K562 (cell line): ENCODE measurements around the gene NHSL2. TPM values are rescaled to one million over a fixed set of nuclear protein-coding genes. Genes with fewer than 3 reads are reported as not detected.

Experiments used
- ATAC-seq: fragments of 200-7000 bp; cut with Tn5 transposase; 3 replicates; pipeline ENCODE4 v1.9.1; 2020; ENCODE audit warnings: moderate library complexity
- BruUV-seq: library from RNA; stranded (reverse); fragments of 400-500 nt; replicated peaks from 2 replicates; lab custom pipeline; 2021; lab: Mats Ljungman, UMichigan
- CTCF ChIA-PET: fragments of 300-600 bp; formaldehyde crosslinking; extraction: SDS; loops from one replicate; lab custom pipeline; 2021; ENCODE audit warnings: low intra/inter-chr PET ratio; lab: Yijun Ruan, JAX
- POLR2A ChIA-PET: fragments of 300-600, 350-650 bp; sonication (Branson Sonifier 250); formaldehyde crosslinking; extraction: SDS; loops from one replicate; lab custom pipeline; 2021; ENCODE audit warnings: antibody characterized with exemption, inconsistent platforms; lab: Yijun Ruan, JAX
- DNase-seq, 4 experiments: peaks; one replicate each; pipeline versions ENCODE4 v3.0.0 to v3.0.0-alpha.2; 2011 to 2018; ENCODE audit warnings: low spot score in 3 of 4, mixed read lengths in 3 of 4; ENCODE audit errors: extremely low read depth in 1 of 4
- FAIRE-seq: peaks from 2 replicates; lab custom pipeline; 2011; peaks lifted over from hg19 to GRCh38; lab: Jason Lieb, UNC
- H2AFZ ChIP-seq: 2 replicates; pipeline ENCODE4 v1.6.0; 2011; ENCODE audit warnings: low read depth, low read length, control low read depth, inconsistent platforms
- H3K27ac ChIP-seq: fragments of 200-600 bp; 3 replicates; pipeline ENCODE4 v1.8.0; 2011; ENCODE audit warnings: low read depth, mild to moderate bottlenecking, control low read depth, inconsistent platforms, low read length, moderate library complexity, mixed read lengths; ENCODE audit errors: extremely low read depth
- H3K27me3 ChIP-seq, 2 experiments: fragments of 300-600 bp in 1 of 2; 2 replicates in 1 of 2; 3 replicates in 1 of 2; pipeline versions ENCODE4 v1.6.0 to v1.8.0; 2011; ENCODE audit warnings: inconsistent platforms in 2 of 2, low read length in 2 of 2, mild to moderate bottlenecking in 1 of 2, mixed read lengths in 1 of 2, moderate library complexity in 1 of 2; ENCODE audit not compliant: control insufficient read depth in 2 of 2, insufficient read depth in 2 of 2
- H3K36me3 ChIP-seq: fragments of 300-600 bp; 3 replicates; pipeline ENCODE4 v1.8.0; 2011; ENCODE audit warnings: mild to moderate bottlenecking, low read length, inconsistent platforms; ENCODE audit not compliant: control insufficient read depth, insufficient read depth
- H3K4me1 ChIP-seq, 2 experiments: fragments of 200-600 bp in 1 of 2; replicated peaks in 1 of 2; 2 replicates in 1 of 2; 3 replicates in 1 of 2; pipeline versions ENCODE4 v1.5.1 to v1.8.0; 2011; ENCODE audit warnings: inconsistent platforms in 2 of 2, low read length in 2 of 2, mild to moderate bottlenecking in 1 of 2, mixed read lengths in 1 of 2, moderate library complexity in 1 of 2; ENCODE audit not compliant: control insufficient read depth in 2 of 2, insufficient read depth in 2 of 2
- H3K4me2 ChIP-seq: 2 replicates; pipeline ENCODE4 v1.6.1; 2011; ENCODE audit warnings: low read length, control low read depth, inconsistent platforms, mixed read lengths; ENCODE audit not compliant: insufficient read depth
- H3K4me3 ChIP-seq: fragments of 200-600 bp; sonication (generic), shearing (Covaris generic); 2 replicates; pipeline ENCODE4 v1.5.1; 2016; ENCODE audit warnings: control low read depth, inconsistent platforms
- H3K79me2 ChIP-seq: fragments of 200-600 bp; 3 replicates; pipeline ENCODE4 v1.8.0; 2011; ENCODE audit warnings: low read length, inconsistent platforms; ENCODE audit not compliant: control insufficient read depth, insufficient read depth
- H3K9ac ChIP-seq, 2 experiments: 2 replicates each; pipeline versions ENCODE4 v1.6.0 to v1.6.1; 2011; ENCODE audit warnings: low read depth in 2 of 2, low read length in 2 of 2, control low read depth in 1 of 2, inconsistent platforms in 1 of 2, mild to moderate bottlenecking in 1 of 2, mixed read lengths in 1 of 2; ENCODE audit not compliant: insufficient read depth in 1 of 2
- H3K9me1 ChIP-seq: one replicate; pipeline ENCODE4 v1.6.0; 2011; ENCODE audit warnings: inconsistent platforms, mild to moderate bottlenecking, low read length, moderate library complexity; ENCODE audit not compliant: control insufficient read depth, insufficient read depth
- H3K9me3 ChIP-seq: replicated peaks from 2 replicates; pipeline ENCODE4 v1.5.1; 2011; ENCODE audit warnings: low read depth, low read length, inconsistent platforms; ENCODE audit not compliant: control insufficient read depth, insufficient read depth
- H4K20me1 ChIP-seq: replicated peaks from 2 replicates; pipeline ENCODE4 v1.6.1; 2011; ENCODE audit warnings: low read length, inconsistent platforms, mixed read lengths; ENCODE audit not compliant: control insufficient read depth, insufficient read depth
- NCOR1 ChIP-seq: fragments of 450-650 bp; IDR thresholded peaks from 2 replicates; pipeline ENCODE4 v1.6.1; 2016; ENCODE audit warnings: mild to moderate bottlenecking, moderate library complexity
- ZC3H8 ChIP-seq: fragments of 450-650 bp; IDR thresholded peaks from 2 replicates; pipeline ENCODE4 v1.6.1; 2017
- WGBS: fragments of 100-300 bp; shearing (Covaris generic); methylation state at CpG from one replicate; pipeline ENCODE4 v1.1.6; 2016; ENCODE audit warnings: low coverage, mixed read lengths; ENCODE audit not compliant: insufficient coverage; ENCODE audit errors: missing lambda C conversion rate; 5-methylcytosine and 5-hydroxymethylcytosine counted together
- in situ Hi-C: fragments of 300-500 bp; cut with MboI; formaldehyde crosslinking; loops from 4 replicates; pipeline ENCODE4 v1.15.0; 2018; ENCODE audit warnings: inconsistent platforms, mixed read lengths
- intact Hi-C: fragments of 100-400 bp; cut with micrococcal nuclease; formaldehyde crosslinking; loops from 2 replicates; pipeline ENCODE4 v1.14.2; 2022
- polyA plus RNA-seq, 8 experiments: library from polyadenylated mRNA; depleted of rRNA in 4 of 8; stranded (reverse) in 5 of 8; unstranded in 3 of 8; fragments of >200 nt; fragmentation: Nextera tagmentation in 2 of 8; fragmentation: Illumina TruSeq in 1 of 8; extraction: Ambion mirVana in 2 of 8; extraction: Trizol in 1 of 8; gene quantifications; 2 replicates each; pipeline versions ENCODE4 v1.2.1 to v1.2.3, GENCODE V29; 2011 to 2014; ENCODE audit warnings: inconsistent platforms in 1 of 8, missing spikeins in 1 of 8
- total RNA-seq, 7 experiments: library from RNA; depleted of rRNA in 6 of 7; stranded (reverse); fragments of >200 nt in 6 of 7; fragmentation: Illumina TruSeq in 2 of 7; extraction: Trizol in 2 of 7; gene quantifications; 2 replicates each; pipeline versions ENCODE4 v1.2.1 to v1.2.3, GENCODE V29; 2011 to 2021; ENCODE audit warnings: low replicate concordance in 1 of 7
- TF ChIP-seq, protein P1 (sequence below): IDR thresholded peaks from 2 replicates; pipeline ENCODE4 v1.6.1; 2016; ENCODE audit warnings: missing genetic modification characterization, missing compliant biosample characterization
- TF ChIP-seq, protein P2 (sequence below): fragments of 450-650 bp; IDR thresholded peaks from 2 replicates; pipeline ENCODE4 v1.6.1; 2017; ENCODE audit warnings: mild to moderate bottlenecking, moderate library complexity

The NHSL2 gene
- total and polyA plus RNA-seq, 9 of the 15 experiments (the other 6 are each of a cell fraction or from before 2014, with no cell fraction given) = 0.02 TPM; not detected in 8

DNA sequence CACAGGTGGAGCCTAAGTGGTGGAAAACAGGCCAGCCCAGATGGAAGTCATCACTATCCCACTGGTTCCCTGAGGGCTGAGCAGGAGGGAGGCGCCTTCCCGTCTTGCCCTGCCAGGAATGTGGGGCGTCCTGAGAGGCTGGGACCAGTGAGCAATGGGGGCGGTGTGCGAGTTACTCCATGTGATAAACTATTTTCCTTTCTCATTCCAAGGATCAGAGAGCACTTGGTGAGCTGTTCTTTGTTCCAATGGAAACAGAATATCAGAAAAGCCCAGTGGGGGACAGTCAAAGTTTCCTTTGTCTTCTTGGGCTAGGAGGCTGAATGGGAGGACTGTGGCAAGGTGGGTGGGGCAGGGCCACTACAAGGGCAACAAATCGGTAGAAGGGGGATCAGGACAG lies 86.2 kb downstream of the NHSL2 start (continued):
- TF ChIP-seq, protein P1, sequence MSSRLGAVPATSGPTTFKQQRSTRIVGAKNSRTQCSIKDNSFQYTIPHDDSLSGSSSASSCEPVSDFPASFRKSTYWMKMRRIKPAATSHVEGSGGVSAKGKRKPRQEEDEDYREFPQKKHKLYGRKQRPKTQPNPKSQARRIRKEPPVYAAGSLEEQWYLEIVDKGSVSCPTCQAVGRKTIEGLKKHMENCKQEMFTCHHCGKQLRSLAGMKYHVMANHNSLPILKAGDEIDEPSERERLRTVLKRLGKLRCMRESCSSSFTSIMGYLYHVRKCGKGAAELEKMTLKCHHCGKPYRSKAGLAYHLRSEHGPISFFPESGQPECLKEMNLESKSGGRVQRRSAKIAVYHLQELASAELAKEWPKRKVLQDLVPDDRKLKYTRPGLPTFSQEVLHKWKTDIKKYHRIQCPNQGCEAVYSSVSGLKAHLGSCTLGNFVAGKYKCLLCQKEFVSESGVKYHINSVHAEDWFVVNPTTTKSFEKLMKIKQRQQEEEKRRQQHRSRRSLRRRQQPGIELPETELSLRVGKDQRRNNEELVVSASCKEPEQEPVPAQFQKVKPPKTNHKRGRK (tag) = no peak
- TF ChIP-seq NCOR1 = no peak
- TF ChIP-seq, protein P2, sequence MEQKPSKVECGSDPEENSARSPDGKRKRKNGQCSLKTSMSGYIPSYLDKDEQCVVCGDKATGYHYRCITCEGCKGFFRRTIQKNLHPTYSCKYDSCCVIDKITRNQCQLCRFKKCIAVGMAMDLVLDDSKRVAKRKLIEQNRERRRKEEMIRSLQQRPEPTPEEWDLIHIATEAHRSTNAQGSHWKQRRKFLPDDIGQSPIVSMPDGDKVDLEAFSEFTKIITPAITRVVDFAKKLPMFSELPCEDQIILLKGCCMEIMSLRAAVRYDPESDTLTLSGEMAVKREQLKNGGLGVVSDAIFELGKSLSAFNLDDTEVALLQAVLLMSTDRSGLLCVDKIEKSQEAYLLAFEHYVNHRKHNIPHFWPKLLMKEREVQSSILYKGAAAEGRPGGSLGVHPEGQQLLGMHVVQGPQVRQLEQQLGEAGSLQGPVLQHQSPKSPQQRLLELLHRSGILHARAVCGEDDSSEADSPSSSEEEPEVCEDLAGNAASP = no peak

DNA sequence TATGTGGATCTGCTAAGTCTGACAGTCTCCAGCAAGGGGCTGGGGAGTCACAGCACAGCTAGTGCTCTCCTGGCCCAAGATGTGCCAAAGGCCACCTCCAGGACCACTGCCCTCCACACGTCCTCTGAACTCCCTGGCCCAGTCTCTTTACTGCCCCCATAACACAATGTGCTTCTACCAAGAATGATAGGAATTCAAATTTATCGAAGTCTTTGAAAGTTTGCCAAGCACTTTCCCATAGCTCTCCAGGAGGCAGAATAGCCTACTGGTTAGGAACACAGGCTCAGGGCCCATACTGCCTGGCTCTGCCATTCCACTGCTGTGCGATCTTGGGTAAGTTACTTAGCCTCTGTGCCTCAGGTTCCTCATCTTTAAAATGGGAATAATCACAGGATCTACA lies 86.7 kb downstream of the NHSL2 start:
- ATAC-seq (no peak), FAIRE-seq (no peak), DNase-seq (no peak)
- peaks cover 0 to 10% of the 10 kb centered on the region in 2 experiments; a peak in 2 of 5 replicates for H3K27me3 ChIP-seq
- WGBS = 4% methylated on average over 3 of the region's 3 CpGs
- H3K9ac ChIP-seq = no peak overlapping the region
- ChIA-PET POLR2A (no interaction called here), CTCF (no interaction called here)
- no peak overlapping the region for H3K27ac ChIP-seq
- intact Hi-C loops = no loop called here
- H3K36me3 ChIP-seq = no peaks in the 10 kb centered on the region
- H3K79me2 ChIP-seq = no peaks in the 10 kb centered on the region
- H3K4me2 ChIP-seq = no peak overlapping the region
- H4K20me1 ChIP-seq = no peaks in the 10 kb centered on the region
- no peaks in the 10 kb centered on the region for H3K9me3 ChIP-seq
- in situ Hi-C loops = no loop called here
- no peak for TF ChIP-seq ZC3H8
- H3K4me3 ChIP-seq = no peak overlapping the region
- H2AFZ ChIP-seq = no peak overlapping the region
- no TSS peak for BruUV-seq
- H3K4me1 ChIP-seq = no peaks in the 10 kb centered on the region
- no peaks in the 10 kb centered on the region for H3K9me1 ChIP-seq
